ENCODE measurements around the gene HPS4.

HPS4 gene

GRCh38 chr22:26428515-26429457 is 54.8 kb downstream of the HPS4 start, which contains the start of gene ASPHD2:
ASPHD2 (plus strand) TSS chr22:26429260; CDS start chr22:26433616, 4,356 bp downstream.
- TF ChIP-seq EZH2 (IDR thresholded peaks at IDR 0.05; ENCODE audit: borderline replicate concordance, low read depth, low read length, severe bottlenecking) (no peak), CTCF (IDR thresholded peaks at IDR 0.05; ENCODE audit: borderline replicate concordance, extremely low read depth, low read length, poor library complexity, severe bottlenecking) (no peak)
- Histone ChIP-seq H3K36me3 (ENCODE audit: insufficient read depth, low read length) (peaks cover 3% of the 10 kb centered on the region; the same call in 1 of the 2 replicates), H3K9me3 (ENCODE audit: insufficient read depth, low read length, severe bottlenecking) (no peaks in the 10 kb centered on the region), H3K27ac (ENCODE audit: low read length) (peak within 1 kb of the TSS; percentile 91), H3K4me1 (ENCODE audit: insufficient read depth, low read length) (peaks cover 32% of the 10 kb centered on the region), H3K4me3 (ENCODE audit: low read depth in 1 of 2, low read length in 2 of 2) (peak within 1 kb of the TSS; percentile 52 to 61), H2AFZ (ENCODE audit: low read depth, low read length) (peak within 1 kb of the TSS; percentile 75), H3K9ac (ENCODE audit: low read depth, low read length) (peak within 1 kb of the TSS; percentile 63), H3K79me2 (ENCODE audit: insufficient read depth, low read length) (no peaks in the 10 kb centered on the region), H3K4me2 (ENCODE audit: insufficient read depth, low read length) (peak within 1 kb of the TSS; percentile 68), H4K20me1 (ENCODE audit: insufficient read depth, low read length) (no peaks in the 10 kb centered on the region), H3K27me3 (ENCODE audit: insufficient read depth, low read length, poor library complexity) (peaks cover 4% of the 10 kb centered on the region)
- ATAC-seq (ENCODE audit: insufficient read depth, low read depth) (peak; percentile 92), DNase-seq (peak; percentile 86)

GRCh38 chr22:26426924-26427323 is 56.7 kb downstream of the HPS4 start:
- TF ChIP-seq EZH2 (IDR thresholded peaks at IDR 0.05; ENCODE audit: borderline replicate concordance, low read depth, low read length, severe bottlenecking) (no peak), CTCF (IDR thresholded peaks at IDR 0.05; ENCODE audit: borderline replicate concordance, extremely low read depth, low read length, poor library complexity, severe bottlenecking) (no peak)
- Histone ChIP-seq H3K9ac (ENCODE audit: low read depth, low read length) (no peak overlapping the region), H3K36me3 (ENCODE audit: insufficient read depth, low read length) (no peaks in the 10 kb centered on the region), H2AFZ (ENCODE audit: low read depth, low read length) (no peak overlapping the region), H3K27ac (ENCODE audit: low read length) (no peak overlapping the region), H3K27me3 (ENCODE audit: insufficient read depth, low read length, poor library complexity) (peaks cover 4% of the 10 kb centered on the region), H3K9me3 (ENCODE audit: insufficient read depth, low read length, severe bottlenecking) (peaks cover 6% of the 10 kb centered on the region), H3K4me1 (ENCODE audit: insufficient read depth, low read length) (peaks cover 32% of the 10 kb centered on the region), H4K20me1 (ENCODE audit: insufficient read depth, low read length) (no peaks in the 10 kb centered on the region), H3K79me2 (ENCODE audit: insufficient read depth, low read length) (no peaks in the 10 kb centered on the region), H3K4me2 (ENCODE audit: insufficient read depth, low read length) (no peak overlapping the region), H3K4me3 (ENCODE audit: low read depth in 1 of 2, low read length in 2 of 2) (no peak overlapping the region)
- DNase-seq (no peak), ATAC-seq (ENCODE audit: insufficient read depth, low read depth) (no peak)

GRCh38 chr22:26418620-26419019 is 65.0 kb downstream of the HPS4 start:
- H4K20me1 ChIP-seq (ENCODE audit: insufficient read depth, low read length) = no peaks in the 10 kb centered on the region
- H3K4me3 ChIP-seq (ENCODE audit: low read depth in 1 of 2, low read length in 2 of 2) = no peak overlapping the region
- H3K27ac ChIP-seq (ENCODE audit: low read length) = no peak overlapping the region
- no peak overlapping the region for H3K9ac ChIP-seq (ENCODE audit: low read depth, low read length)
- H3K9me3 ChIP-seq (ENCODE audit: insufficient read depth, low read length, severe bottlenecking) = peaks cover 5% of the 10 kb centered on the region
- H3K79me2 ChIP-seq (ENCODE audit: insufficient read depth, low read length) = no peaks in the 10 kb centered on the region
- no peak for TF ChIP-seq EZH2 (IDR thresholded peaks at IDR 0.05; ENCODE audit: borderline replicate concordance, low read depth, low read length, severe bottlenecking)
- TF ChIP-seq CTCF (IDR thresholded peaks at IDR 0.05; ENCODE audit: borderline replicate concordance, extremely low read depth, low read length, poor library complexity, severe bottlenecking) = no peak
- H3K27me3 ChIP-seq (ENCODE audit: insufficient read depth, low read length, poor library complexity) = peaks cover 19% of the 10 kb centered on the region
- DNase-seq (no peak), ATAC-seq (ENCODE audit: insufficient read depth, low read depth) (no peak)
- H3K4me1 ChIP-seq (ENCODE audit: insufficient read depth, low read length) = no peaks in the 10 kb centered on the region
- no peak overlapping the region for H3K4me2 ChIP-seq (ENCODE audit: insufficient read depth, low read length)
- H3K36me3 ChIP-seq (ENCODE audit: insufficient read depth, low read length) = no peaks in the 10 kb centered on the region
- no peak overlapping the region for H2AFZ ChIP-seq (ENCODE audit: low read depth, low read length)
